ENCODE measurements around the gene IGBP1. TPM values are rescaled to one million over a fixed set of nuclear protein-coding genes. Genes with fewer than 3 reads are reported as not detected.
"Not testable (repeated sequence)": the region's sequence is repeated elsewhere in the genome, so short reads cannot be mapped to it uniquely, and the experiment has no call there.

IGBP1 gene
- total and polyA plus RNA-seq, 12 donors = 15.8 to 57.8 (median 49.0) TPM

DNA sequence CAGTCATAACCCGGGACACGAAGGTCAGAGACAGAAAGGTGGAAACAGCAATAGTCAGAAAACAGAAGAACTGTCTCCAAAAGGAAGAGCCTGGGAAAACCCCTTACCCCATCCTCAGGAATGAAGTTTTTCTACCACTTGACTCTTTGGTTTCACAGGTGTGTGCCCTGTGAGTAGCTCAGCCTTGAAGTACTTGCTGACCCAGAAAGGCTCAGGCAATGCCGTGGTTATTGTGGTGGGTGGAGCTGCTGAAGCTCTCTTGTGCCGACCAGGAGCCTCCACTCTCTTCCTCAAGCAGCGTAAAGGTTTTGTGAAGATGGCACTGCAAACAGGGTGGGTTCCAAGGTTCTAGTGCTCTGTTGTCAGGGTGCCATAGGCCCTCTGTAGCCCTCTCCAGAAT, 68.5 kb downstream of the IGBP1 start:
- no peak for ATAC-seq
- 84 to 91% methylated on average over 5 of the region's 5 CpGs for WGBS, 2 donors
- H3K4me3 ChIP-seq = no peak overlapping the region
- TF ChIP-seq, protein P1, sequence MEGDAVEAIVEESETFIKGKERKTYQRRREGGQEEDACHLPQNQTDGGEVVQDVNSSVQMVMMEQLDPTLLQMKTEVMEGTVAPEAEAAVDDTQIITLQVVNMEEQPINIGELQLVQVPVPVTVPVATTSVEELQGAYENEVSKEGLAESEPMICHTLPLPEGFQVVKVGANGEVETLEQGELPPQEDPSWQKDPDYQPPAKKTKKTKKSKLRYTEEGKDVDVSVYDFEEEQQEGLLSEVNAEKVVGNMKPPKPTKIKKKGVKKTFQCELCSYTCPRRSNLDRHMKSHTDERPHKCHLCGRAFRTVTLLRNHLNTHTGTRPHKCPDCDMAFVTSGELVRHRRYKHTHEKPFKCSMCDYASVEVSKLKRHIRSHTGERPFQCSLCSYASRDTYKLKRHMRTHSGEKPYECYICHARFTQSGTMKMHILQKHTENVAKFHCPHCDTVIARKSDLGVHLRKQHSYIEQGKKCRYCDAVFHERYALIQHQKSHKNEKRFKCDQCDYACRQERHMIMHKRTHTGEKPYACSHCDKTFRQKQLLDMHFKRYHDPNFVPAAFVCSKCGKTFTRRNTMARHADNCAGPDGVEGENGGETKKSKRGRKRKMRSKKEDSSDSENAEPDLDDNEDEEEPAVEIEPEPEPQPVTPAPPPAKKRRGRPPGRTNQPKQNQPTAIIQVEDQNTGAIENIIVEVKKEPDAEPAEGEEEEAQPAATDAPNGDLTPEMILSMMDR (IDR thresholded peaks at IDR 0.05) = no peak
- no peaks in the 10 kb centered on the region for H3K9me3 ChIP-seq
- no peak overlapping the region for H3K27ac ChIP-seq
- no peaks in the 10 kb centered on the region for H3K36me3 ChIP-seq
- H3K27me3 ChIP-seq = peaks cover 0 to 35% (median 0%) of the 10 kb centered on the region in 7 donors
- H3K4me1 ChIP-seq = no peaks in the 10 kb centered on the region
- DNase-seq = no peak
- intact Hi-C loops (cut with DNase I) = no loop called here

DNA sequence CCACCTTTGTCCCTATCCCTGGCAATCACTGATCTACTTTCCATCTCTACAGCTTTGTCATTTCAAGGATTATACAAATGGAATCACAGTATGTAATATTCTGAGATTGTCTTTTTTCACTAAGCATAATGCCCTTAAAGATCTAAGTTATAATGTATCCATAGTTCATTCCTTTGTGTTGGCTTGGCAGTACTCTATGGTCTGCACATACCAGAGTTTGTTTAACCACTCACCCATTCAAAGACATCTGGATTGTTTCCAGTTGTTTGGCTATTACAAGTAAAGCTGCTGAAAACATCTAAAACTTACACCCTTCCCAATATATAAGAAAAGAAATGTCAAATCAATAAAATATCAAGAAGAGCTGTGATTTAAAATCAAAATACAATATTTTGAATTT, 75.2 kb downstream of the IGBP1 start:
- intact Hi-C loops (cut with DNase I) = no loop called here
- H3K36me3 ChIP-seq = no peaks in the 10 kb centered on the region
- ATAC-seq = no peak
- H3K4me3 ChIP-seq = no peak overlapping the region
- no peaks in the 10 kb centered on the region for H3K9me3 ChIP-seq
- DNase-seq = no peak
- peaks cover 0 to 9% (median 0%) of the 10 kb centered on the region in 7 donors for H3K27me3 ChIP-seq
- no peak overlapping the region for H3K27ac ChIP-seq
- no peaks in the 10 kb centered on the region for H3K4me1 ChIP-seq
- TF ChIP-seq, protein P1 (IDR thresholded peaks at IDR 0.05) = no peak

DNA sequence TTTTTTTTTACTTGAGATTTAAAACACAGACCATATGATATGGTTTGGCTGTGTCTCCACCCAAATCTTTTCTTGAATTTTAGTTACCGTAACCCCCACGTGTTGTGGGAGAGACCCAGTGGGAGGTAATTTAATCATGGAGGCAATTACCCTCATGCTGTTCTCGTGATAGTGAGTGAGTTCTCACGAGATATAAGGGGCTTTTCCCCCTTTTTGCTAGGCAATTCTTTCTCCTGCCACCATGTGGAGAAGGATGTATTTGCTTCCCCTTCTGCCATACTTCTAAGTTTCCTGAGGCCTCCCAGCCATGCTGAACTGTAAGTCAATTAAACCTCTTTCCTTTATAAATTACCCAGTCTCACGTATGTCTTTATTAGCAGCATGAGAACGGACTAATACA, 76.3 kb downstream of the IGBP1 start:
- H3K27ac ChIP-seq; H3K9me3 ChIP-seq; H3K4me1 ChIP-seq; H3K4me3 ChIP-seq; intact Hi-C loops (cut with DNase I); H3K27me3 ChIP-seq; H3K36me3 ChIP-seq; DNase-seq; ATAC-seq: not testable (repeated sequence)
- WGBS, 2 donors = 54 to 61% methylated on average over 6 of the region's 6 CpGs

Other genes starting within 250 kb of the IGBP1 start
- not detected for gene AWAT2, start 83.5 kb upstream of the IGBP1 start, total RNA-seq
- not detected for gene AWAT2, start 83.5 kb upstream of the IGBP1 start, polyA plus RNA-seq
- gene OTUD6A, start 71.0 kb upstream of the IGBP1 start, total RNA-seq = not detected
- gene OTUD6A, start 71.0 kb upstream of the IGBP1 start, polyA plus RNA-seq = not detected
- gene DGAT2L6, start 44.0 kb downstream of the IGBP1 start, total RNA-seq = not detected
- gene DGAT2L6, start 44.0 kb downstream of the IGBP1 start, polyA plus RNA-seq = not detected
- not detected for gene AWAT1, start 101.2 kb downstream of the IGBP1 start, total RNA-seq
- gene AWAT1, start 101.2 kb downstream of the IGBP1 start, polyA plus RNA-seq = not detected
- under 1 TPM in 3 of 10 donors, not detected in 7; 0.16 to 0.35 (median 0.19) TPM for gene P2RY4, start 126.8 kb downstream of the IGBP1 start, total RNA-seq
- under 1 TPM in 1 of 2 donors, not detected in 1; 0.03 TPM for gene P2RY4, start 126.8 kb downstream of the IGBP1 start, polyA plus RNA-seq
- gene ARR3, start 134.9 kb downstream of the IGBP1 start, total RNA-seq = not detected
- gene ARR3, start 134.9 kb downstream of the IGBP1 start, polyA plus RNA-seq = not detected
- gene RAB41, start 148.7 kb downstream of the IGBP1 start, total RNA-seq = not detected
- not detected for gene RAB41, start 148.7 kb downstream of the IGBP1 start, polyA plus RNA-seq
- gene PDZD11, start 156.5 kb downstream of the IGBP1 start, total RNA-seq = 10 to 100 TPM; 35.2 to 45.5 (median 38.0) TPM
- gene PDZD11, start 156.5 kb downstream of the IGBP1 start, polyA plus RNA-seq = 10 to 100 TPM; 46.0 to 47.6 TPM
- 1 to 10 TPM in 1 of 10 donors, under 1 TPM in 6, not detected in 3; 0.09 to 2.8 (median 0.28) TPM for gene KIF4A, start 156.7 kb downstream of the IGBP1 start, total RNA-seq
- under 1 TPM in 1 of 2 donors, not detected in 1; 0.07 TPM for gene KIF4A, start 156.7 kb downstream of the IGBP1 start, polyA plus RNA-seq

Data from heart right ventricle (tissue), 16 donors.